Activated T-helper 1 cell treated with Interleukin-2 at 50 U/mL for 16 hours (primary cell): ENCODE results near the gene TMEM139.
A peak's percentile ranks its signal among the peaks of the same experiment; 100 is the strongest.

Source experiments
- DNase-seq: peaks from one replicate; pipeline ENCODE4 v3.0.0-alpha.2; 2020; ENCODE audit warnings: low read depth

The TMEM139 gene

DNA sequence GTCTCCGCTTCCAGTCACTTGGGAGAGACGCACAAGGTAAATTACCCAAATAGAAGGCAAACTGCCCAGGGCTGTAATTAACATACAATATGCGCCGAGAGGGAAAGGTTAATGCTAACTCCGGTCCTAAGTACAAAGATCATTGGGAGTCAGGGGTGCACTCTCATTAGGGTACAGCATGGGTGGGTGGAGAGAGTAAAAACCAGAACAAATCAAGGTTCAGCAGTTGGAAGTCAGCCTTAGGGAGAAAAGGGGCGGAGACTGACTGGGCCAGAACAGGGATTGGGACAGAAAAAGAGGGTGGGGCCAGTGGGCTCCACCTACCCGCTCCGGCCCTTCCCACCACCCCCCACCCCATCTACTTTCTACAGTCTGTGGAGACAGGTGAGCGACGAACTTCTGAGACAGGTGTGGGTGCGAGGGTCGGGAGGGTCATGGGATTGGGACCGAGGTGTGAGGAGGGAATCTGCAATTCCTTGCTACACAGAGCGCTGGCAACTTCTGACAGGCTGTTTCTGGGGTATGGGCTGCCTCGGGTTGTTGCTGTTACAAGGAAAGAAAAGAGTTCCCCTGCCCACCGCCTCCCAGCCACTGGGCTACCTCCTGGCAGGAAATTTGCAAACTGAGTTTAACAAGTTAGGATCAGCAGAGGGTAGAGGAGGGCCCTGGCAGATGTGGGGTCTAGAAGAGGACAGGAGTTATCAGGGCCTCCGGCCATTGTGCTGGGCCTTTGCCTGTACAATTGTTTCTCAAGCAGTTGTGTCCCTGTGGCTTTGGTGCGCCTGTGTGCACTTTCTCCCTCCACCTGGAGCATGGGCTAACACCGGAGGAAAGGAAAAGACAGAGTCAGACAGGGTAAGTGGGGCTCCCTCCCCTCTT lies at the start of gene TMEM139:
TSS of gene TMEM139 (plus strand) at position 368 of the 879 bp plus-strand sequence. CDS start 1,000 bp downstream, outside the sequence.
- DNase-seq: no peak

DNA sequence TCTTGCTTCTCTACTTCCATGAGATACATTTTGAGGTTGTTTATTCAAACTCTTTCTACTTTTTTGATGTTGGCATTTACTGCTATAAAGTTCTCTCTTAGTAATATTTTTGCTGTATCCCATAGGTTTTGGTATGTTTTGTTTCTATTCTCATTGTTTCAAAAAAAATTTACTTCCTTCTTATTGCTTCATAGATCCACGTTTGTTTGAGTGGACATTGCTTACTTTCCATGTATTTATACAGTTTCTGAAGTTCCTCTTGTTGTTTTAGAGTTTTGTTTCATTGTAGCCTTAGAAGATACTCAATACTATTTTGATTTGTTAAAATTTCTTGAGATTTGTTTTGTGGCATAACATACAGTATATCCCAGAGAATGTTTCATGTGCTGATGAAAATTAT lies 49.2 kb upstream of the TMEM139 start:
- no peak for DNase-seq

DNA sequence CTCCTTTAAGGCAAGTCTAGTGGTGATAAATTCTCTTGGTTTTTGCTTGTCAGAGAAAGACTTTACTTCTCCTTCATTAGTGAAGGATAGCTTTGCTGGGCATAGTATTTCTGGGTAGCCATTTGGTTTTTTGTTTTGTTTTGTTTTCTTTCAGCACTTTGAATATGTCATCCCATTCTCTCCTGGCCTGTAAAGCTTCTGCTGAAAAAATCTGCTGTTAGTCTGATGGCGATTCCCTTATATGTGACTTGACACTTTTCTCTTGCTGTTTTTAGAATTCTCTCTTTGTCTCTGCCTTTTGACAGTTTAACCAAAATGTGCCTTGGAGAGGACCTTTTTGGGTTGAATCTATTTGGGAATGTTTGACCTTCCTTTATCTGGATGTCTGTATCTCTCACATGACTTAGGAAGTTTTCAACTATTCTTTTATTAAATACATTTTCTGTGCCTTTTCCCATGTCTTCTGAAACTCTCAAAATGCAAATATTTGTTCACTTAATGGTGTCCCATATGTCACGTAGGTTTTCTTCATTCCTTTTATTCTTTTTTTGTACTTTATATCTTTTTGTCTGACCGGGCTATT lies 48.3 kb upstream of the TMEM139 start:
- DNase-seq: no peak

DNA sequence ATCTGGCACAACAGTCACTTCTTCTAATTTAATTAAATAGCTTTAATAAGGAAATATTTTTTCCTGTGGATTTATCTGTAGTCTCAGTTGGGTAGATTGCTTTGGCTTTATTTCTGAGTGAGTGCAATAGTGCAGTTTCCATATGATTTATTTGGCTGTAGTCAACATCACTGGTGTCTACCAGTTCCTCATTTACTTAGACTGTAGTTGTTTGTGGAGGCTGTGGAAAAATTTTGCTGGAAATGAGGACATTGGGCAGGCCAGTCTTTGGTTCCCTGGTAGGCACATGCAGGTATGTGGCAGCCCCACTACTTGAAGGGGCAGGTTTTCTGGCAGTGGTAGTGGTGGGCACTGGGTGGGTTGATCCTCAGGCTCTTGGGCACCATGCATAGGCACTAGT lies 47.4 kb upstream of the TMEM139 start:
- DNase-seq: no peak

DNA sequence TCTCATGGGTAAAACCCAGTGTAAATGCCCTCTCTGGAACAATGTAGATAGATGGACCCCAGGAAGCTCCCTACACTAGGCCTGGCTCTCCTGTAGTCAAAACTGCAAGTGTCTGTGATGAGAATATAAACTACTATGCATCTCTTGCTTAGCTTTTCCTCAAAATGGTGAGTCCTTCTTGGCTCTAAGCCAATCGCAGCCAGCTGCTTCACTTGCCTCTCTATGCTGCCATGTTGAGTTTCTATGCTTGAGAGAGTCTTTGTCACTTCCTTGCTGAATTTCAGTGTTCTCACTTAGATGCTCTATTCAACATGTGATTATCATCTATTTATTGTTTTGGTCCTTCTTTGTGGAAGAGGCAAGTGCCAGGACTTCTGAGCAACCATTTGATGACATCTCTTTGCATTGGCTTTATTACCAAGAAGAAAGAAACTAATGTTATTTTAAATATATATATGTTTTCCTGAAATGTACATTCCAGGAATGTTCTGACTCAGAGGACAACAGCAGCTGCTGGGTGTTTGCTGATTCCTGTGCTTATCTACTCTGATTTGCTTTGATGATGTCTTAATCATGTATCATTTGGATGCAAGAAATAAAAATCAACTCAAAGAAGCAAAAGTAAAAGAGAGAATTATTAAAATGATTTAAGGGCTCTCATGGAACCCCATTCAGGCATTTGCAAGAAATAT lies 46.3 kb upstream of the TMEM139 start:
- DNase-seq: no peak

DNA sequence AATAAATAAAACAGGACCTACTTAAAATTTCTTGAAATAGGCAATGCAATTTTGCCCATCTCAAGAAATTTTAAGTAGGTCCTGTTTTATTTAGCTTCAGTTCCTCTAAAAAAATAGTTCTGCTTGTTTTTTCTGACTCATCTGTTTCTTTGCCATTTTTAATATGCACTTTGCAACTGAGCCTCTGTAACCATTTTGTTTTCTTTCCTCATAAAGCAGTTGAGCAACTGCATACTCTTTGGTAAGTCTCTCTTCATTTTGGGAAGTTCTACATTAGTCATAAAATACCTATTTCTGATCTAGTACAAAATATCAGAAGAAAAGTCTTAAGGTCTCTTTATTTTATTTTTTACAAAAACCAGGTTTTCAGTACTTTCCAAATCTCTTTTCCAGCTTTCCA lies 44.9 kb upstream of the TMEM139 start:
- DNase-seq: no peak

DNA sequence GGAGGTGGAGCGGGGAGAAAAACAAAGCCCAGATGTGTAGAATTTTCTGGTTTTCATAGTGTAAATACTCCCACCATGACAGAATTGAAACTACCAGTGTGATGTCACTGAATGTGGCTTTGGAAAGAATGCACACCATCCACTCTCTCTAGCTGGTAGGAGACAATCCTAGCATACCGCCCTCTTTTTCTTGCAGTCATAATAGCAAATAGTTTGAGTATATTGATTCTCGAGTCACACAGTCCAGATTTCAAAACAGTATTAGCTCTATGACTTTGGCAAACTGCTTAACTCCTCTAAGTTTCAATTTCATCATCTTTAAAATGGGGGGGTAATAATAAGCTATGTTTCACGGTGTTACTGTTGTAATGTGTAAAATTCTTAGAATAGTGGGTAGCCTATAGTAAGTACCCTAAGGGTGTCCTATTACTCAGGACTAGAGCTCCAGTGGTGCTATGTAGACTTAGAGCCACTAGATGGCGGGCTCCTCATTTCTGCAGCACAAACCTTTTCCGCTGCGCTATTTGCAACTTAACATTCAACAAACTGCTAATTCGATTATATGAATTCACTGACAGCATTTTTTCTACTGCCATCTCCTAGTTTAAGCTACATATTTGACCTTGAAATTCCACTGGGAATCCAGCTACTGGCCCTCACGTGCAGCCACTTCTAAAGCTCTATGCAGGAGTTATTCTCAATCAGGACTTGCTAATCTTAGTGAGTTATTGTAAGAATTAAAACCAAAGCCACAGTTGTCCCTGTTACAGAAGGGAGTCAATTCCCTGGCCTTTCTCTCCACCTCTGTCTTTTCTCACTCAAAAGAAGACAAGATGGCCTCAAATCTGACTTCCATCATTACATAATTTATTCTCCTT lies 44.2 kb upstream of the TMEM139 start:
- peak; percentile 47 for DNase-seq

DNA sequence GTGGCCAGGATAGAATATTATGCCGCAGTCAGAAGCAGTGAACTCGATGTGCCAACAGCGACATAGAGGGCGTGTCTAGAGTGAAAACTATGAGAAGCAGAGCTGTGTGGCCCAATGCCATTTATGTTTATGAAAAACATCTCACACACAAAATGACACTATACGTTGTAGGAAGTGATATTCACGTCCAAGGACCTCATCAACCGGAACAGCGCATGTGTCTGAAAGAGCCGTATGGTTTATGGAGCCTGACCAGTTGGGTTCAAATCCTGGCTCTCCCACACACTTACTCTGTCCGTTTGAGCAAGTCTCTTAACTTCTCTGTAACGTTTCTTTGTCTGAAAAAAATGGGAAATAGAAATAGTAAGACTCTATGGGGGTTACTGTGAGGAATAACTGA lies 42.5 kb upstream of the TMEM139 start:
- DNase-seq: no peak

DNA sequence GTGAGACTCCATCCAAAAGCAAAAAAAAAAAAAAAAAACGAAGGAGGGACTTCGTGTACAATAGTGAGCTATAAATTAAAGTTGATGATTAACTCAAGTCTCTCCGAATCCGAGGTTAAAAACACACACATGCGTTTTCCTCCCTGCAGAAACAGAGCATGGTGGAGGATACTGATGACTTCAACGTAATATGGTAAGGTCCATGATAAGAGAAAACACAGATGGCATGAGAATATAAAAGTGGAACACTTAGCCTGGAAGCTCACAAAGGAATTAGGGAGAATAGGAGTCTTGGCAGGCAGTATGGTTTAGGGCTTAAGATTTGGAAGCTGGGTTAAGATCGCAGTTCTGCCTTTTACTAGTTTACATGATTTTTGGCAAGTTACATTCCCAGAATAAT lies 41.6 kb upstream of the TMEM139 start:
- no peak for DNase-seq

DNA sequence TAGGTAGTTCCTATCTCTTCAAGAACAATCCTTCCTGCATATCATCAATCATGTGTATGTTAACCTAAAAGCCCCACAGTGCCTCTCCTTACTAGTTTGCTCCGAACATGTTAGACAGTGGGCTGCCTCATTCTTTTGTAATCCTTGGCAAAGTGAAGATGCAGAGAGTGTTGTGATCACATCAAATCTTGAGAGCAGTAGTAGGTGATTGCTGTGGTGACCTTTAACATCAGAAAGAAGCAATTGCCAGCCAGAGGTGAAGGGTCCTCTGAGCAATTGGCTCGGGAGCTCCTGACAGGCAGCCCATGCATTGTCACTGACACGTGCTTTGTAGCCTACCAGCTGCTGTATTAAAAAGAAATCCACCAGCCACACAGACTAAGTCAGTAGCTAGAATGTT lies 41.1 kb upstream of the TMEM139 start:
- no peak for DNase-seq

DNA sequence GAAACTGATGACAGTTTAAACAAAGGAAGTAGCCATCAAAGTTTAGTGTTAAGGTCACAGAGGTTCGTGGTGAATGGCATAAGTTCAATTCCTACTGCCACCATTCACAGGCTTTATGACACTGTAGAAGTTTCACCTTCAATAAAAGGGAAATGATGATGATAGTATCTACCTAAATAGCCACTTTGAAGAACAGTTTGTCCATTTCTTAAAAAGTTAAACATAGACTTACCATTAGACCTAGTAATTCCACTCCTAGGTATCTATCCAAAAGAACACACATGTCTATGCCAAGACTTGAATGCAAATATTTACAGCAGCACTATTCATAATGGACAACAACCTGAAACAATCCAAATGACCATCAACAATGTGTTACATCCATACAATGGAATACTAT lies 40.4 kb upstream of the TMEM139 start:
- no peak for DNase-seq

DNA sequence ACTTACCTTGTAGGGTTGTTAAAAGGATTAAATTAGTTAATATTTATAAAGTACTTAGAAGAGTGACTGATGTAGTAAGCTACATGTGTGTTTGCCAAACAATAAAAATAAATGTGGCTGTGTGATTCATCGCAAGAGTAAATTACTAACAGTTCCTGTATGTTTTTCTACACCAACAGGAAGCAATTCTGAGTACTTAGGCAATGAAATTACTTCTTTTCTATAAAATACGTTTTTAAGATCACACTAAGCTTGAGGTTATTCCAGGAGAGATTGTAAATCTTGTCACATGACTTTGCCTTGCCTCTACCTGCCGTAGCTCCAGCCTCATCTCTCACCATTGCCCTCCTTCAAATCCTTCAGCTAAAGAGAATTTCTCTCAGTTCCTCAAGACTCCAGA lies 39.6 kb upstream of the TMEM139 start:
- DNase-seq: no peak

DNA sequence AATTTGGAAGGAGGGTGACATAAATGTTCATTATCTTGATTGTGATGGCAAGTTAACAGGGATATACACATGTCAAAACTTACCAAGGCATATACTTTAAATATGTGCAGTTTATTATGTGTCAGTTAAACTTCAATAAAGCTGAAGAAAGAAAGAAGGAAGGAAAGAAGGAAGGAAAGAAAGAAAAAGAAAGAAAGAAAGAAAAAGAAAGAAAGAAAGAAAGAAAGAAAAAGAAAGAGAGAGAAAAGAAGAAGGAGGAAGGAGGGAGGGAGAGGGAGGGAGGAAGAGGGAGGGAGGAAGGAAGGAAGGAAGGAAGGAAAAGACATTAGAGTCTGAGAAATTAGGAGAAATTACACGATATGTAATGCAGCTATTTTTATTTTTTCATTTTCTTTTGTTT lies 37.4 kb upstream of the TMEM139 start:
- no peak for DNase-seq

DNA sequence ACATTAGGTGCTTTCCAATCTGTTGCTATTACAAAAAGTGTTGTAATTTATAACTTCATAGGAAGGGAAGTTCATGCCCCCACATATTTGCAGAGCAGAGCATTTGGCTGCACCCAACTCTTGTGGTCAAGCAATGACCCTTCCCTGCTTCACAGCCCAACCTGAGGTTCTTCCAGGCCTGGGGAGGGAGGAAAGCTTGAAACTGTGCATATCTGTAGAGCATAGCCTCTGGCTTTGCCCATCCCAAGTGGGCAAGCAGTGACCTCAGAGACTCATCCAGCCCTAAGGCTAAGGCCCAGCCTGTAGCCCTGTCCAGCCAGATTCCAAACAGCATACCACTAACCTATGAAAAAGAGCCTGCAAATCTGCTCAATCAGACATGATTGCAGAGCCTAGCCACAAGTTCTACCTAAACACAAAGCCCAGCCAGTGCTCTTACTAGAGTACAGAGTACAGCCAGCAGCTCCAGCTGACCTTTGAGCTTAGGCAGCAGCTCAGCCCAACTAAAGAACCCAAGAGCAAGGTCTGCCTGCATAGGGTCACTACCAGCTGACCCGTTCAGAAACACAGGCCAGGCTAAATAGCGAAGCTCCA lies 35.9 kb upstream of the TMEM139 start:
- DNase-seq: no peak

DNA sequence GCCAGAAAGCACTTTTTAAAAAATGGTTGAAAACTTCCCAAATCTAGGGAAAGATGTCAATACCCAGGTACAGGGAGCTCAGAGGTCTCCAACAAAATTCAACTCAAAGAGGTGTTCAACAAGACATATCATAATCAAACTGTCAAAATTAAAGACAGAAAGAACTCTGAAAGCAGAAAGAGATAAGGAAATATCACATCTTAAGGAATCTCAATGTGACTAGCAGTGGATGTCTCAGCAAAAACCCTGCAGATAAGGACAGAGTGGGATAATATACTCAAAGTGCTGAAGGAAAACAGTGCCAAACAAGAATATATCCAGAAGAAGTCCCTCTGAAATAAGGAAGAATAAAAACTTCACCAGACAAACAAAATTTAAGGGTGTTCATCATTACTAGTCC lies 34.6 kb upstream of the TMEM139 start:
- no peak for DNase-seq

DNA sequence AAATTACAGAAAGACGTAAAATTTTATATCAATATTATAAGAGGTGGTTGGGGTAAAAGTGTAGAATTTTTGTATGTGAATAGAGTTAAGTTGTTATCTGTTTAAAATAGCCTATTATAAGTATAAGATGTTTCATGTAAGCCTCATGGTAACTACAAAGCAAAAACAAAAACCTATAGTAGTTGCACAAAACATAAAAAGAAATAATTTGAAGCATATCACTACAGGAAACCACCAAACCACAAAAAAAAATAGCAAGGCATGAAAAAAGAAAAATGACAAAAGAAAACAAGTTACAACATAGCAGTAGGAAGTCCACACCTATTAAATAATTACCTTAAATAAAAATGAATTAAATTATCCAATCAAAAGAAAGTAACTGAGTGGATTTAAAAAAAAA lies 33.9 kb upstream of the TMEM139 start:
- DNase-seq: no peak

DNA sequence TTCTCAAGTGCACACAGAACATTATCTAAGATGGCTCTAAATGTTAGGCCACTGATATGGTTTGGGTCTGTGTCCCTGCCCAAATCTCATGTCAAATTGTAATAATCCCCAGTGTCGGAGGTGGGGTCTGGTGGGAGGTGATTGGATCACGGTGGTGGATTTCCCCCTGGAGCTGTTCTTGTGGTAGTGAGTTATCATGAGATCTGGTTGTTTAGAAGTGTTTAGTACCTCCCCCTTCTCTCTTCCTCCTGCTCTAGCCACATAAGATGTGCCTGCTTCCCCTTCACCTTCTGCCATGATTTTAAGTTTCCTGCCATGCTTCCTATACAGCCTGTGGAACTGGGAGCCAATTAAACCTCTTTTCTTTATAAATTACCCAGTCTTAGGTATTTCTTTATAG lies 32.8 kb upstream of the TMEM139 start:
- no peak for DNase-seq

DNA sequence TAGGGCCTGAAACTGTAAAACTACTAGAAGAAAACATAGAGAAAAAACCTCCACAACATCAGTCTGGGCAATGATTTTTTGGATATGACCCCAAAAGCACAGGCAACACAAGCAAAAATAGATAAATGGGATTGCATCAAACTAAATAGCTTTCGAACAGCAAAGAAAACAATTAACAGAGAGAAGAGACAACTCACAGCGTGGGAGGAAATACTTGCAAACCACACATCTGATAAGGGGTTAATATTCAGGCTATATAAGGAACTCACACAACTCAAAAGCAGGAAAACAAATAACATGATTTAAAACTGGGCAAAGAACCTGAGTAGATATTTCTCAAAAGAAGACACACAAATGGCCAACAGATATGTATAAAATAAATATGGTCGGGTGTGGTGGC lies 29.2 kb upstream of the TMEM139 start:
- DNase-seq: no peak

DNA sequence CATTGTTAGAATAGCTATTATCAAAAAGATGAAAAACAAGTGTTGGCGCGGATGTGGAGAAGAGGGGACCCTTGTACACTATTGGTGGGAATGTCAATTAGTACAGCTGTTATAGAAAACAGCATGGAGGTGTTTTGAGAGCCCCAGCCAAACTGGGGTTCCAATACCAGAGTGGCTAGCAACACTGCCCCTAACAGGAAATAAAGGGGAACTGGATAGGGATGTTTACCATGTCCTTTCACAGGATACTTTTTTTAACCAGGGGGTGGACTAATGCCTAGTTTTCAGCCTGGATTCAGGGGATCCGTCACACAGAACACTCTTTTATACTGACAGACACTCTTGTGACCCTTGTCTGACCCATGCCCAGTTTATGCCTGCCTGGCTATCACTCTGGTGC lies 28.4 kb upstream of the TMEM139 start:
- no peak for DNase-seq

DNA sequence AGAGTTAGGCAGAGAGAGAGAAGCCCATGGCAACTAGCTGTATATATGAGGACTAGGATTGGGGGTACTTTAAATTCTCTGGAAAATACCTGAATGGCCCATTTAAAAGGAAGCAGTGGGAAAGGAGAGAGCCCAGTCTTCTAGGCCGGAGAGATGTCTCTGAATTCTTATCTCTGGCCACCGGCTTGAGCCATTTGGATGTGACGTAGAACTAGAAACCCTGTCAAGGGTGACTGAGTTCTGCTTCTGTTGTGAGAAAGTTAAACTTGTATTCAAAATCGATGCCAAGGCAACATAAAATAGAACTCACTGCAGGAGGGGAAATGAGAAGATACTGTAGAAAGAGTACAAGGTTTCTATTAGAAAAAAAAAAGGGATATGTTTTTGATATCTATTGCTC lies 27.8 kb upstream of the TMEM139 start:
- DNase-seq: no peak

DNA sequence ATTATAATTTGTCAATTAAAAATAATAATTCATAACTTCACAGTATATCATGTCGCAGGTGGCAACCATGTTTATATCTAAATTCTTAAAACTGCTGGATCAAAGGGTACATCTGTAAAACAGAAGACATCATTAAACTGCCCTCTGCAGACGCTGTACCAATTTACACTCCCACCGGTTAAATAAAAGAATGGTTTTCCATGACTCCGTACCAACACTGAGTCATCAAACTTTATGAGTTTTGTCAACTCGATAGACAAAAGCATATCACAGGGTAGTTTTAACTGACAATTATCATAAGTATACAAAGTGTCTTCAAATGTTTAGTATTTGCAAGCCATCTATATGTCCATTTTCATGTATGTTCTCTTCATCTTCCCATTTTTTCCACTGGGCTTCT lies 27.3 kb upstream of the TMEM139 start:
- no peak for DNase-seq

DNA sequence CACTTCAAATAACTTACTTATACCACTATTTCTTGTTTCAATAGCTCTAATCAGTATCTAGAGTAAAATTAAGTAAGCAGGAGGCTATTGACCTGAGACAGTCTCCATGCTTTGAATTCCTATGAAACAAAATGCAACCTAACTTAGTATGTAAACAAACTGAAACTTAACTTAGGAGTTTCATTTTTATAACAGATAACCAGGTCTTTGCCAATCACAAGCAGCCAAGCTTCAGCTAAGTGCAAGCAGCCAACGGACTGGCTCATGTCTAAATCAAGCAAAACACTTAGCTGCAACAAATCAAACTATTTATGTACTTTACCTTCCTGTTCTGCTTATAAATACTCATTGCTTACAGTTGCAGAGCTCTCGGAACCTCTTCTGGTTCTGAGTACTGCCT lies 25.9 kb upstream of the TMEM139 start:
- no peak for DNase-seq
